C4-2B (cell line): Measurements from ENCODE around the gene NRXN3.

Experiments used
- ZFX ChIP-seq: fragments of 450-650 bp; IDR thresholded peaks from 2 replicates; pipeline ENCODE4 v1.6.1; 2017
- TF ChIP-seq, protein P1 (sequence below): fragments of 450-650 bp; conservative IDR thresholded peaks from 2 replicates; pipeline ENCODE4 v1.5.1; 2017; ENCODE audit warnings: mild to moderate bottlenecking

GRCh38 chr14:78595797-78596196 is 425.6 kb downstream of the NRXN3 start:
- TF ChIP-seq, protein P1, sequence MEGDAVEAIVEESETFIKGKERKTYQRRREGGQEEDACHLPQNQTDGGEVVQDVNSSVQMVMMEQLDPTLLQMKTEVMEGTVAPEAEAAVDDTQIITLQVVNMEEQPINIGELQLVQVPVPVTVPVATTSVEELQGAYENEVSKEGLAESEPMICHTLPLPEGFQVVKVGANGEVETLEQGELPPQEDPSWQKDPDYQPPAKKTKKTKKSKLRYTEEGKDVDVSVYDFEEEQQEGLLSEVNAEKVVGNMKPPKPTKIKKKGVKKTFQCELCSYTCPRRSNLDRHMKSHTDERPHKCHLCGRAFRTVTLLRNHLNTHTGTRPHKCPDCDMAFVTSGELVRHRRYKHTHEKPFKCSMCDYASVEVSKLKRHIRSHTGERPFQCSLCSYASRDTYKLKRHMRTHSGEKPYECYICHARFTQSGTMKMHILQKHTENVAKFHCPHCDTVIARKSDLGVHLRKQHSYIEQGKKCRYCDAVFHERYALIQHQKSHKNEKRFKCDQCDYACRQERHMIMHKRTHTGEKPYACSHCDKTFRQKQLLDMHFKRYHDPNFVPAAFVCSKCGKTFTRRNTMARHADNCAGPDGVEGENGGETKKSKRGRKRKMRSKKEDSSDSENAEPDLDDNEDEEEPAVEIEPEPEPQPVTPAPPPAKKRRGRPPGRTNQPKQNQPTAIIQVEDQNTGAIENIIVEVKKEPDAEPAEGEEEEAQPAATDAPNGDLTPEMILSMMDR: peak; percentile 42
- TF ChIP-seq ZFX: no peak
